Esophagus squamous epithelium (tissue), 4 donors: ENCODE results near the gene BCDIN3D.

ENCODE experiments used
- POLR2A ChIP-seq, 4 donors: fragments of 450-650 bp; IDR thresholded peaks; one replicate each; pipeline ENCODE4 v1.6.1; 2017; ENCODE audit warnings: antibody characterized with exemption in 4 of 4, mild to moderate bottlenecking in 4 of 4, moderate library complexity in 3 of 4
- TF ChIP-seq, protein P1 (sequence below), 6 experiments: fragments of 450-650 bp in 4 of 6; fragments of 200-600 bp in 2 of 6; sonication (generic) in 2 of 6; IDR thresholded peaks; one replicate each; pipeline ENCODE4 v1.5.1; 2016 to 2019; ENCODE audit warnings: antibody characterized with exemption in 6 of 6, mild to moderate bottlenecking in 4 of 6, moderate library complexity in 4 of 6

DNA sequence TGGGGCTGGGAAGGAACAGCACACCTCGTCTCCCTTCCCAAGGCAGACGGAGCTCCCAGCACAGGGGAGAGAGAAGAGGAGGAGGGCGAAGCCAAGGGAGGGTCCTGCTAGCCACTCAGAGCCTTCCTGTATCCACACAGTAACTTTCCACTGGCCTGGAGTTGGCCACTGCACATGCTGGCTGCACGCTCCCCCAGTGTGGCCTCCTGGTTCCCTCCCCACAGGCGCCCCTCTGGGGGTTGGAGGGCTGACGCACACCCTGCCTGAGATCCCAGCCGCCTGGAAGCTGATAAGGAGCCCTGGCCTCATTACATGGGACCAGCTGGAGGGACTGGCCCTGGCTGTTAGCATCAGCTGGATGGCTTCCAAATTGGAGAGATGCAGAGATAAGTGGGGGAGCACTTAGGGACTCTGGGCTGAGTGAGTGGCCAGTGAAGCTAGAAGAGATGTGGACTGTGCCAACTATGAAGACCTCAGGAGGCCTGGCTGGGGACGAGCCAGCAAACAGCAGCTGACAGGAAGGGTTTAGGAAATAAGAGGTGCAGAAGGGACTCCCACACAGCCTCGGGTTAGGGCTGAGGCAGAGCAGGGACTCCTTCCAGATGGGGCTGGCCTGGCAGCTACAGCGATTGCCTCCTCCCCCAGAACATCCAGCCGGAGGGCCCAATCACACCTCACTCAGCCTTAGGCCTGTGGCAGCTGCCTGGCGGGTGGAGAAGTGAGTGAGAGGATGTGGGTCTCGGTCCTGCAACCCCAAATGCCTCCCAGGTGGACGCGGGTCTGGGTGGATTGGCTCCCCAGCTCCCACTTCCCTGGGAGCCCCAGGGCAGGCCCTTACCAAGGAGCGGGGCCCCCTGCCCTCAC is 26.3 kb upstream of the BCDIN3D start:
- TF ChIP-seq, protein P1, sequence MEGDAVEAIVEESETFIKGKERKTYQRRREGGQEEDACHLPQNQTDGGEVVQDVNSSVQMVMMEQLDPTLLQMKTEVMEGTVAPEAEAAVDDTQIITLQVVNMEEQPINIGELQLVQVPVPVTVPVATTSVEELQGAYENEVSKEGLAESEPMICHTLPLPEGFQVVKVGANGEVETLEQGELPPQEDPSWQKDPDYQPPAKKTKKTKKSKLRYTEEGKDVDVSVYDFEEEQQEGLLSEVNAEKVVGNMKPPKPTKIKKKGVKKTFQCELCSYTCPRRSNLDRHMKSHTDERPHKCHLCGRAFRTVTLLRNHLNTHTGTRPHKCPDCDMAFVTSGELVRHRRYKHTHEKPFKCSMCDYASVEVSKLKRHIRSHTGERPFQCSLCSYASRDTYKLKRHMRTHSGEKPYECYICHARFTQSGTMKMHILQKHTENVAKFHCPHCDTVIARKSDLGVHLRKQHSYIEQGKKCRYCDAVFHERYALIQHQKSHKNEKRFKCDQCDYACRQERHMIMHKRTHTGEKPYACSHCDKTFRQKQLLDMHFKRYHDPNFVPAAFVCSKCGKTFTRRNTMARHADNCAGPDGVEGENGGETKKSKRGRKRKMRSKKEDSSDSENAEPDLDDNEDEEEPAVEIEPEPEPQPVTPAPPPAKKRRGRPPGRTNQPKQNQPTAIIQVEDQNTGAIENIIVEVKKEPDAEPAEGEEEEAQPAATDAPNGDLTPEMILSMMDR (IDR thresholded peaks at IDR 0.05): no peak
- TF ChIP-seq POLR2A (IDR thresholded peaks at IDR 0.05): no peak
